Gastrocnemius medialis (tissue), 4 donors: ENCODE data around the gene DRICH1.

Experiments used
- CTCF ChIP-seq, 5 experiments: fragments of 450-650 bp in 3 of 5; fragments of 200-600 bp in 2 of 5; sonication (generic) in 2 of 5; IDR thresholded peaks in 4 of 5; conservative IDR thresholded peaks in 1 of 5; 1 replicate in 4 of 5; 2 replicates in 1 of 5; pipeline ENCODE4 v1.5.1; 2016 to 2019; ENCODE audit warnings: antibody characterized with exemption in 5 of 5, mild to moderate bottlenecking in 3 of 5, moderate library complexity in 3 of 5
- POLR2A ChIP-seq, 2 donors: fragments of 450-650 bp; IDR thresholded peaks; one replicate each; pipeline ENCODE4 v1.6.1; 2017; ENCODE audit warnings: antibody characterized with exemption in 2 of 2, mild to moderate bottlenecking in 2 of 2, moderate library complexity in 2 of 2

- TF ChIP-seq CTCF (IDR thresholded peaks at IDR 0.05 in 4 of 5, conservative IDR thresholded peaks at IDR 0.05 in 1 of 5), result no peak
- TF ChIP-seq POLR2A (IDR thresholded peaks at IDR 0.05), result no peak
Observed at GRCh38 chr22:23565915-23566704, 66.0 kb downstream of the DRICH1 start.
